GM21390 (cell line): Measurements from ENCODE around the gene FIZ1.
"Not testable (repeated sequence)": the region's sequence is repeated elsewhere in the genome, so short reads cannot be mapped to it uniquely, and the experiment has no call there.

Experiments
- ATAC-seq: cut with Tn5 transposase; IDR thresholded peaks from one replicate; pipeline ENCODE4 v1.9.1; 2021; ENCODE audit not compliant: unreplicated experiment

Gene FIZ1

DNA sequence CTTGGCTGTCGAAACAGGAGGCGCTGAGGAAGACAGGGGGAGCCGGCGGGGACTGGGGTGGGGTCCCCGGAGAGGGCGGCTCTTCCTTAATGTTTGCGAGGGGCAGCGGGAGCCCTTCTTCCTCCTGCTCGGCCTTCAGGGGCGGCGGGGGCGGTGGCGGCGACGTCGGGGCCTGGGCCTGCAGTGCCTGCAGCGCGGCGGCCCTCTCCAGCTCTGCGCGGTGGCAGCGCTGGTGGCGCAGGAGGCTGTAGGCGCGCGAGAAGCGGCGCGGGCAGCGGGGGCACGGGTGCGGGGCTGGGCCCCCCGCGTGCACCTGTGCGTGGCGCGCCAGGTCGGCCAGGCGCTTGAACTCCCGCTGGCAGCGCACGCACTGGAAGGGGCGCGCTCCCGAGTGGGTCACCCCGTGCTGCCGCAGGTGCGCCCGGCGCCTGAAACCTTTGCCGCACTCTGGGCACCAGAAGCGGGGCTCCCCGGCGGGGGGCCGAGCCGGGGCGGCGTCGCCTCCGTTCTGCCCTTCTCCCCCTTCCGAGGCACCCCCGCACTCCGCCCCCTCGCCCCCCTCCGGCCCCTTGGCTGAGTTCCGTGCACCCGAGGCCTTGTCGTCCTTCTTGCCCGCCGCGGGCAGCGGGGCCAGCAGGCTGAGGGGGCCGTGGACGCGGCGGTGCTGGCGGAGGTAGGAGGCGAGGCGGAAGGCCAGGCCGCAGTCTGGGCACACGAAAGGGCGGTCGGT is 21.1 kb downstream of the FIZ1 start:
- no peak for ATAC-seq

DNA sequence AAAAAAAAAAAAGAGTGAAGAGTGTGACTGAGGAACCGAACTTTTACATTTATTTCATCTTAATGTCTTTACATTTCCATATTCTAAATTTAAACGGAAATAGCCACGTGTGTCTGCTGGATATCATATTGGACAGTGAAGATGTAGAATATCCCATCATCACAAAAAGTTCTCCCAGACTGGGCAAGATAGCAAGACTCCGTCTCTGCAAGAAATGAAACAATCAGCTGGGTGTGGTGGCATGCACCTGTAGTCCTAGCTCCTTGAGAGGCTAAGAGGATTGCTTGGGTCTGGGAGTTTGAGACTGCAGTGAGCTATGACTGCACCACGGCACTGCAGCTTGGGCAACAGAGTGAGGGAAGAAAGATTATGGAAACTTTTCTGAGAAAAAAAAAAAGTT is 22.6 kb downstream of the FIZ1 start:
- ATAC-seq: no peak

DNA sequence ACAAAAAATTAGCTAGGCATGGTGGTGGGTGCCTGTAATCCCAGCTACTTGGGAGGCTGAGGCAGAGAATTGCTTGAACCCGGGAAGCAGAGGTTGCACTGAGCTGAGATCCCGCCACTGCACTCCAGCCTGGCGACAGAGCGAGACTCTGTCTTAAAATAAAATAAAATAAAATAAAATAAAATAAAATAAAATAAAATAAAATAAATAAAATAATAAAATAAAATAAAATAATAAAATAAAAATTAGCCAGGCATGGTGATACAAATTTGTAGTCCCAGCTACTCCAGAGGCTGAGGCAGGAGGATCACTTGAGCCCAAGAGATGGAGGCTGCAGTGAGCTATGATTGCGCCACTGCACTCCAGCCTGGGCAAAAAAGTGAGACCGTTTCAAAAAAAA is 25.4 kb downstream of the FIZ1 start:
- ATAC-seq: not testable (repeated sequence)

DNA sequence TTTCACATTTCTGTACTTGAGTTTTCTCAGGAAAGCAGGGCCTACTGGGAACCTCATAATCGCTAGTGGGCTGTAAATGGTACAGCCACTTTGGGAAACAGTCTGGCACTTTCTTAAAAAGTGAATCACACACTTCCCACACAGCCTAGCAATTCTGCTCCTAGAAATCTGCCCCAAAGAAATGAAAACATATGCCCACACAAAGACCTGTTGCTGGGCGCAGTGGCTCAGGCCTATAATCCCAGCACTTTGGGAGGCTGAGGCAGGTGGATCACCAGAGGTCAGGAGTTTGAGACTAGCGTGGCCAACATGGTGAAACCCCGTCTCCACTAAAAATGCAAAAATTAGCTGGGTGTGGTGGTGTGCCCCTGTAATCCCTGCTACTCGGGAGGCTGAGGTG is 29.8 kb downstream of the FIZ1 start:
- ATAC-seq: not testable (repeated sequence)

DNA sequence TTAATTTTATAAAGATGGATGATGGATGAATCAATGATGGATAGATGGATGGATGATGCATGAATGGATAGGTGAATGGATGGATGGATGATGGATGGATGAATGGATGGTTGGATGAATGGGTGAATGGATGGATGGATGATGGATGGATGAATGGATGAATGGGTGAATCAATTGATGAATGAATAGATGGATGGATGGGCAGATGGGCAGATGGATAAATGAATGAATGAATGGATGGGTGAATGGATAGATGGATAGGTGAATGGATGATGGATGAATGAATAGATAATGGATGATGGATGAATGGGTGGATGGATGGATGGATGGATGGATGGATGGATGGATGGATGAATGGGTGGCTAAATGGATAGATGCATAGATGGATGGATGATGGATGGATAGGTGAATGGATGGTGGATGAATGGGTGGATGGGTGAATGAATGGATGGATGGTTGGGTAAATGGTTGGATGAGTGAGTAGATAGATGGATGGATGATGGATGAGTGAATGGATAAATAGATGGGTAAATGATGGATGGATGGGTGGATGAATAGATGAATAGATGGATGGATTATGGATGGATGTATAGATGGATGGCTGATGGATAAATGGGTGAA is 31.5 kb downstream of the FIZ1 start:
- ATAC-seq: no peak

DNA sequence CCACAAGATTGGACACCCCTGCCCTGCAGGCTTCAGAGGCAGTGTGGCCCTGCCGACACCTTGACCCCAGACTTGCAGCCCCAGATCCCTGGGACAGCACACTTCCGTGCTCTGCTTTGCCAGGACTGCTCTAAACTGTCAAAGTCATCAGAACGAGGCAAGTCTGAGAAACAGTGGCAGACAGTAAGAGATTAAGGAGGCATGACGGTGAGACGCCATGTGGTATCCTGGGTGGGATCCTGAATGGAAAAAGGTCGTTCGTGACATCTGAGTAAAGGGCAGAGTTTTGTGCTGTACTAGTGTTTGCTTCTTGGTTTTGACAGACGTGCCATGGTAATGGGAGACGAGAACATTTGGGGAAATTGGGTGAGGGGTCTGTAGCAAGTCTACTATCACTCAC is 32.5 kb downstream of the FIZ1 start:
- ATAC-seq: no peak

DNA sequence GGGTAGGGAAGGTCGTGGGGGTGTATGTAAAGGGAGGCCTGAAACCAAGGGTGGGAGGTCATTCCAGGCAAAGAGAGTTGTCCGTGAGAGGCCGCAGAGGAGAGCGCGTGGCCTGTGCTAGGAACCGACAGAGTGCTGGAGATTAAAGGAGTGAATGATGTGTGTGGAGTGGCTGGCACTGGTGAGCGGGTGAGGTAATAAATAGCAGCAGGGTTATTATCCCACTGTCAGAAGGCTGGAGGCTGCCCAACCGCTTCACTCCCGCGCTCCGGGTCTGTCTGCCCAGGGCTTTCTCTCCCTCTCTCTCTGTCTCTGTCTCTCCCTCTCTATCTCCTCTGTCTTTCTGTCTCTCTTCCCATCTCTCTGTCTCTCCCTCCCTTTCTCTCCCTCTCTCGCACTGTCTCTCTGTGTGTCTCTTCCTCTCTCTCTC is 36.0 kb downstream of the FIZ1 start:
- no peak for ATAC-seq

DNA sequence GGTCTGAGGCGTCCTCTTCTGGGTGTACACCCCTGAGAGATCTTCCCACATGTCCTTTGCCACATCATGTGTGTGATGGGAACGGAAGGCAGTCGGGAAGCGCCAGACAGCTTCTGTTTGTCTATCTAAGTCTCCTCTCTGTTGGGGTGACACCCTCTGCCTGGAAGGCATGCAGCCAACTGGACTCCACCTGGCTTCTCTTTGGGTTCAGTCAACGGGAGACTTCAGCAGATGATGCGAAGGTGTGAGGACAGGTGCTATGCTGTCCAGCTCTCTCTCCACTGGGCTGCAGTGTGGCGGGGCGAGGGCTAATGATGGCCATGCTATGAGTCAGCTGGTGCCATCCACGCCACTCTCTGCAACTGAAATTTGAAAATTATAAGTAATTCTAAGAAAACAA is 39.6 kb downstream of the FIZ1 start:
- ATAC-seq: no peak

DNA sequence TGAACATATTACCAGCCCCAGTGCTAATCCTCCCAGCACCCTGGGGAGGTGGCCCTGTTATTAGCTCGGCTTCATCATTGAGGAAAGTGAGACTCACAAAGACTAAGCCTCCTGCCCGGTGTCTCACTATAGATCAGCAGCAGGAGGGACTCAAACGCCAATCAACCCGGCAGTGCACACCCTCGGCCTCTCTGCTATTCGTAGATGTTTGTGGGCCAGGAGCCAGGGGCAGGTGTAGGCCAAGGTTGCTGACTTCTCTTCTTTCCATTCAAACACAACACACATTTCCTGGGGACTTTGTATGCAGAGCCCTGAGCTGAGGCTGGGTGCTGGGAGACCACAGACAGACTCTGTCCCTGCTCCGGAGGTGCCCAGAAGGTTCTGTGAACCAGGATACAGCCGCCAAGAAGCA is 44.6 kb downstream of the FIZ1 start:
- ATAC-seq: no peak

DNA sequence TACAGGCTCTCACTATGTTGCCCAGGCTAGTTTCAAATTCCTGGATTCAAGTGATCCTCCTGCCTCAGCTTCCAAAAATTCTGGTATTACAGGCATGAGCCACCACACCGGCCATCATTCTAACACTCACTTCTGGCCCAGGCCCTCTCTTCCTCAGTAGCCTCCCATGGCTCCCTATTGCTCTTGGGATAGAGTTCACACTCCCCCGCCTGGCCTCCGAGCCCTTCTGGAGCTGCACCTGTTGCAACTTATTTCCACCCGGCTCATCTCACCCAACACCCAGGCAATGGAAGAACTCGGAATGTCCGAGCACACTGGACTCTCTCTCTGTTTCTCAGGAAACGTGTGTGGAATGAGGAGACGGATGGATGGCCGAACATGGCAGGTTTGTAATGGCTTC is 45.0 kb downstream of the FIZ1 start:
- ATAC-seq: no peak

DNA sequence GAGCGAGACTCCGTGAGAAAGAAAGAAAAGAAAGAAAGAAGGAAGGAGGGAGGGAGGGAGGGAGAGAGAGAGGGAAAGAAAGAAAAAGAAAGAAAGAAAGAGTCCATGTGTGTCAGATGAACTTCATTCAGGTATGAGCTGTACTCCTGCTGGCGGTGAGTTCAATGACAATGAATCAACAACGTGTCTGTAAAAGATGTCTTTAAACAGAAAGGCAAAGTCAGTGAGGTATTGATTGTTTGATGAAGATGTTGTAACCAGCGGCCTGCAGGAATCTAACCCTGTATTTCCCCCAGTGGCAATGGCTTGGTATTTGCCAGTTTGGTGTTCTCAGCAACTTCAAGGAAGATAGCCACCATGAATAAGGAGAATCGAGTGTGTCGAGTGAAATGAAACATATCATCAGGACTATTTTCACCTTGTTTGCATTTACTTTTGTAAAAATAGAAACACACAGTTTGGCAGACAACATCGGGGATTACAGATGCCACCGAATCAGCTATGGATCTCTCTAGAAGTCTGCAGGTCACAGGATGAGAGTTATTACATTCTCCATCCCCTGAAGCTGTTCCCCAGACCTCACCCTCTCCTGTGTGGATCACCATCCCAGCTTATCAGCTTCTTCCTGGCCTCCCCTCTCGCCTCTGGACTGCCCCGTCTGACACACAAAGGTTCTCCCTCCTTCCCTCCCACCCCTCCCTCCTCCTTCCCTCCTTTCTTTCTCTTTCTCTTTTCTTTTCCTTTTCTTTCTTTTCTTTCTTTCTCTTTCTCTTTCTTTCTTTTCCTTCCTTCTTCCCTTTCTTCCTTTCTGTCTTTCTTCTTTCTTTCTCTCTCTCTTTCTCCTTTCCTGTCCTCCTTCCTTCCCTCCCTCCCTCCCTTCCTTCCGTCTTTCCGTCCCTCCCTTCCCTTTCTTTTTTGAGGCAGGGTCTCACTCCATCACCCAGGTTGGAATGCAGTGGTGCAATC is 45.8 kb downstream of the FIZ1 start:
- no peak for ATAC-seq

DNA sequence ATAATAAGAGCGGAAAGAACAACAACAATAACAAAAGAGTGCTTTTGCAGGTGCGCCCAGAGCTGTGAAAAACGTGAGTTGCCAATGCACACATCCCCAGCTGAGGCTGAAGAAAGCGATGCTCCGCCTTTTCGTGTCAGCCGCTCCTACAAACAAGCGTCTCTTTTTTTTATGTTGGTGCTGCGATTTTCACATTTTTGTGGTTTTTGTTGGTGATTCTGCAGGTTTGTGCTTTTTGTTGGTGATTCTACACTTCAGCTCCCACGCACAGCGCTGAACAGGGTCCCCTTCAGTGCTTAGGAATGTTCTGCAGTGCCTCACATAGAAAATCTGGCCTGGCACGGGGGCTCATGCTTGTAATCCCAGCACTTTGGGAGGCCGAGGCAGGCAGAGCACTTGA is 46.7 kb downstream of the FIZ1 start:
- ATAC-seq: no peak

DNA sequence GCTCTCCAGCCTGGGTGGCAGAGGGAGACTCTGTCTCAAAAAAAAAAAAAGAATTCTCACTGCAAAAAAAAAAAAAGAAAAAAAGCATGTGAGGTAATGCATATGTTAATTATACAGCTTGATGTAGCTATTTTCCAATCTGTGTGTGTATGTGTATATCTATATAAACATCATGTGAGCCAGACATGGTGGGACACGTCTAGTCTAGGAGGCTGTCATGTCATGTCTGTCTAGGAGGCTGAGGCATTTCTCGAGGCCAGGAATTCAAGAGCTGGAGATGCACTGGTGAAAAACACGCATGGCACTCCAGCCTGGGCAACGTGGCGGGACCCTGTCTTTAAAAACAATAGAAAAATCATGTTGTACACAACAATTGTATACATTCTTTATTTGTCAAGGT is 47.1 kb downstream of the FIZ1 start:
- ATAC-seq: no peak

DNA sequence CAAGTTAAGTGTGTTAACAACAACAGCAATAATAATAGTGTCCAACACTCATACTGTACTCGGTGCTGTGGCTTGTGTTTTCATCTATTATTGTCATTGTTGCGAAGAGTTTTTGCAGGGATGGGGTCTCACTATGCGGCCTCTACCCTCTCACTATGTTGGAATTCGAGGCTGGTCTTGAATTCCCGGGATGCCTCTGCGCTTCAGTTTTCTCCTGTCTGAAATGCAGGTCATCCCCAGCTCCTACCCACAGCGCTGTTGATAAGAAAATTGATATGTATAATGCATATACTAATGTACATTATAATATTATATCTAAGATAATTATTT is 49.0 kb downstream of the FIZ1 start:
- ATAC-seq: no peak

DNA sequence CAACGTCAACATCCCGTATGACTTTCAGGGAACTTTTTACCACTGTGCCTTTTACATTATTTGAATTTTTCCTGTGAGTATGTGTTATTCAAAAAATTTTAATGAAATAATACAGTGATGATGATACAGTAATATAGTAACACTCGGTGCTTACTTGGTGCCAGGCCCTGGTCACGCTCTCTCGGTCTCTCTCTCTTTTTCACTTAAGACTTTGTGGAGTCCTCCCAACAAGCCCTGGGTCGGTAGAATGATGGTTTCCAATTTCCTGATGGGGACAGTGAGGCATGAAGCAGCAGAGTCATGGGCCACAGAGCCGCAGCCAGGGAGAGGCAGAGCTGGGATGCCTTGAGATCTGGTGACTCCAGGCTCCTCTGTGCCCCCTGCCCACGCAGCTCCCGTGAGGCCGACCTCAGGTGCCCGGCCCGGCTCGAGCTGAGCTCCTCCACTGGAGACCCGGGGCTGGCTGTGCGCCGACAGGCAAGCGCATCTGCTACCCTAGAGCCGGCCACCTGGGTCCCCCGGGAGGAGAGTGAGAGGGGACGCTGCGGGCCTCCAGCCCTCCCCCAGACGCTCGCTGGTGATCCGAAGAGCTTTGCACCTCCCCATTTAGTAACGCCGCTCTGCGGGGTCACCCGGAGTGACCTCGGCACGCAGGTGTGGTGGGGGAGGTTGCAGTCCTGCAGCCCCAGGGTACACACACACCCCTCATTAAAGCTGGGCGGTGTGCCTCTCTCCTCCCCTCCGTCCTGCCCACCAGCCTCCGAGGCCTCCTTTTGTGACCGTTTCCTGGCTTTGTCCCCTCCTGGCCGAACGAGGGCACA is 49.6 kb downstream of the FIZ1 start:
- no peak for ATAC-seq

DNA sequence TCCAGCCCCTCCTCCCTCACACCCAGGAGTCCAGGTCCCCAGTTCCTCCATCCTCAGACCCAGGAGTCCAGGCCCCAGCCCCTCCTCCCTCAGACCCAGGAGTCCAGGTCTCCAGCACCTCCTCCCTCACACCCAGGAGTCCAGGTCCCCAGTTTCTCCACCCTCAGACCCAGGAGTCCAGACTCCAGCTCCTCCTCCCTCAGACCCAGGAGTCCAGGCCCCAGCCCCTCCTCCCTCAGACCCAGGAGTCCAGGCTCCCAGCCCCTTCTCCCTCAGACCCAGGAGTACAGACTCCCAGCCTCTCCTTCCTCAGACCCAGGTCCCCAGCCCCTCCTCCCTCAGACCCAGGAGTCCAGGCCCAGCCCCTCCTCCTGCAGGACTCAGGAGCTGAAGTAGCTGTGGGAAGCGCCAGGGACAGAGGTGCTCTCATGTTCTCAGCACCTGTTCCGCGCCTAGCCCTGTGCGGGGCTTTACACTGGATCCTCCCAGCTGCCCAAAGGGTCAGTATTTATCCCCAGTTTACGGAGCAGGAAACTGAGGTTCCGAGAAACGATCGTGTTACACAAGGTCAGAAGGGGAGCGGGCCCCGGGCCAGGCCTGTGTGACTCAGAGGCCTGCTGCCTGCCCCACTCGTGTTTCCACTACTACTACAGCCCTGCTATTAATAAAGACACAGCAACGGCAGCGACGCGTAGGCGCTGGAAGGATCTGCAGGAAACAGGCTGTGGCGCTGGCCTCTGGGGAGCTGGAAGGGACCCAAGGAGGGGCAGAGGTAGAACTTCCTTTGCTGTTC is 52.3 kb downstream of the FIZ1 start:
- no peak for ATAC-seq

DNA sequence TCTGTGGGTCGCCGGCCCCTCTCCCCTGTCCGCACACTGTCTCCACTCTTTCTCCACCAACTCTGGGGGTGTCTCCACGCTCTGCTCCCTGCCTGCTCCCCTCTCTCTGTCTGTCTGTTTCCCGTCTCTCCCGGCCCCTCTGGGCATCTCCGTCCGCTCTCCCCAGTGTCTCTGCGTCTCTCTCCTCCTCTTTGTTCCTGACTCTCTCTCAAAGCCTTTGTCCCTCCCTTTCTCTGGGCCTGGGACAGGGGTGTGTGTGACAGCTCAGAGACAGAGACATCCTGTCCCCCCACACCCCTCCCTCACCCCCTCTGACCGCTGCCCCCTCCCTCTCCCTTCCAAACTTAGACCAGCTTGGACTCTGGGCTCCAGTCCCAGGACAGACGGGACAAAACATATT is 53.3 kb downstream of the FIZ1 start:
- no peak for ATAC-seq

DNA sequence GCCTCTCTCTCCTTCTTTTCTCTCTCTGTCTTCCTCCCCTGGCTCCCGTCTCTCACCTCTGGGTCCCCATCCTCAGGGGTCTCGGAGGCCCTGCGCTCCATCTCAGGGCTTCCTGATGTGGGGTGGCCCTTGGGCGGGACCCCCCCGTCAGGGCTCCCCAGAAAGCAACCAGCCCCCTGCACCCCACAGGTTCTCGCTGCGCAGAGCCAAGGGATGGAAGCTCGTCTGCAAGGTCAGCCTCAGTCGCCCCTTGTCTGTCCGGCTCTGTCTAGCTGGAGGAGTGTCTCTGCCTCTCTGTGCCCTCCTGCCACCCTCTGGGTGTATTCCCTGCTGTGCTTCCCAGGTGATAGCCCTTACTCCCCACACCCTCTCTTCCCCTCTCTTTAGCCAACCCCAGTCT is 53.9 kb downstream of the FIZ1 start, which contains the start of gene SBK3:
TSS of gene SBK3 (minus strand) at position 101 of the 400 bp plus-strand sequence. CDS start at position 101, 0 bp downstream.
- no peak for ATAC-seq

DNA sequence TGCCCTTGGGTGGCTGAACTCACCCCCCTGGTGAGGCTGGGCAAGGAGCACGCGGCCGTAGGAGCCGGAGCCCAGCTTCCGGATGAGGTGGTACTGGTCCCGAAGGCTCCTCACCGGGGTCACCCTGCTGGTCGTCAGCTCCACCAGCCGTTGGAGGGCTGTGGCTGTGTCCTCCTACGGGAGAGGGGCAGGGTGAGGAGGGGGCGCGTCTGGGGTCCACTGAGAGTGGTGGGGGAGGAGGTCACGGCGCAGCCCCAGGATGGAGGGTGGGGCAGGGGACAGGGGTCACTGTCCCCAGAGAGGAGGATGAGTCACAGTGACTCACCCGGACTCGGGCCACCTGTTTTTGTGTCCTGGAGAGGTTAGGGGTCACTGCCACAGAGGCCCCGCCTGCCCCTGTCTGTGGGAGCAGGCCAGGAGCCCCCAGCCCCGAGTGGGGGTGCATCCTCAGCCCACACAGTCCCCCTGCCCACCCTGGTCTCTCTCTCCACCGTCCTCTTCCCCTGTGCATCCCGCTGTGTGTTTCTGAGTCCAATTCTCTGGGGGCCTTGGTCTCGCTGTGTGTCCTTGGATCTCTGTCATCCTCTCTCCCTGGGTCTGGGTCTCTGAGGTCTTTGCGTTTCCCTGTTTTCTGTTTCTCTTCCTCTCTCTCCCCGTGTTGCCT is 54.4 kb downstream of the FIZ1 start:
- no peak for ATAC-seq

DNA sequence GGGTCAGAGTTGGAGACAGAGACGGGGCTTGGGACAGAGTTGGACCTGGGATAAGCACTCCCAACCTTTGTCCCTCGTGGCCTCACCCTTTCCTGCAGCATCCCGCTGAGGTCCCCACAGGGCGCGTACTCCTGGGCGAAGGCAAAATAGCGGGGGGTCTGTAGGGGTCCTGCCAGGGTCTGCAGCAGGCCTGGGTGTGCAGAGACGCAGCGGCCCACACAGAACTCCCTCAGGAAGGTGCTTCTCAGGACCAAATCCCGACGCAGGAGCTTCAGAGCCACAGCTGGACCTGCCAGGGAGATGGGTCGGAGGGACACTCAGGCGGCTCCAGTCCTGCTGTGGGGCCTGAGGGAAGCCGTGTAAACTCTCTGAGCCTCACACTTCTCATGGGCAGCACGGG is 55.3 kb downstream of the FIZ1 start:
- ATAC-seq: no peak
